Stimulated activated CD4-positive, alpha-beta T cell treated with anti-CD3 and anti-CD28 coated beads, TNF-alpha, amount 100 ng/mL, for 48 hours (primary cell): ENCODE data around the gene RCE1.
A peak's percentile ranks its signal among the peaks of the same experiment; 100 is the strongest.
"Not testable (repeated sequence)": the region's sequence is repeated elsewhere in the genome, so short reads cannot be mapped to it uniquely, and the experiment has no call there.

Experiments
- DNase-seq, 3 donors: peaks; one replicate each; pipeline ENCODE4 v3.0.0-alpha.2; 2020; ENCODE audit warnings: low read depth in 3 of 3

Gene RCE1, protein sequence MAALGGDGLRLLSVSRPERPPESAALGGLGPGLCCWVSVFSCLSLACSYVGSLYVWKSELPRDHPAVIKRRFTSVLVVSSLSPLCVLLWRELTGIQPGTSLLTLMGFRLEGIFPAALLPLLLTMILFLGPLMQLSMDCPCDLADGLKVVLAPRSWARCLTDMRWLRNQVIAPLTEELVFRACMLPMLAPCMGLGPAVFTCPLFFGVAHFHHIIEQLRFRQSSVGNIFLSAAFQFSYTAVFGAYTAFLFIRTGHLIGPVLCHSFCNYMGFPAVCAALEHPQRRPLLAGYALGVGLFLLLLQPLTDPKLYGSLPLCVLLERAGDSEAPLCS

DNA sequence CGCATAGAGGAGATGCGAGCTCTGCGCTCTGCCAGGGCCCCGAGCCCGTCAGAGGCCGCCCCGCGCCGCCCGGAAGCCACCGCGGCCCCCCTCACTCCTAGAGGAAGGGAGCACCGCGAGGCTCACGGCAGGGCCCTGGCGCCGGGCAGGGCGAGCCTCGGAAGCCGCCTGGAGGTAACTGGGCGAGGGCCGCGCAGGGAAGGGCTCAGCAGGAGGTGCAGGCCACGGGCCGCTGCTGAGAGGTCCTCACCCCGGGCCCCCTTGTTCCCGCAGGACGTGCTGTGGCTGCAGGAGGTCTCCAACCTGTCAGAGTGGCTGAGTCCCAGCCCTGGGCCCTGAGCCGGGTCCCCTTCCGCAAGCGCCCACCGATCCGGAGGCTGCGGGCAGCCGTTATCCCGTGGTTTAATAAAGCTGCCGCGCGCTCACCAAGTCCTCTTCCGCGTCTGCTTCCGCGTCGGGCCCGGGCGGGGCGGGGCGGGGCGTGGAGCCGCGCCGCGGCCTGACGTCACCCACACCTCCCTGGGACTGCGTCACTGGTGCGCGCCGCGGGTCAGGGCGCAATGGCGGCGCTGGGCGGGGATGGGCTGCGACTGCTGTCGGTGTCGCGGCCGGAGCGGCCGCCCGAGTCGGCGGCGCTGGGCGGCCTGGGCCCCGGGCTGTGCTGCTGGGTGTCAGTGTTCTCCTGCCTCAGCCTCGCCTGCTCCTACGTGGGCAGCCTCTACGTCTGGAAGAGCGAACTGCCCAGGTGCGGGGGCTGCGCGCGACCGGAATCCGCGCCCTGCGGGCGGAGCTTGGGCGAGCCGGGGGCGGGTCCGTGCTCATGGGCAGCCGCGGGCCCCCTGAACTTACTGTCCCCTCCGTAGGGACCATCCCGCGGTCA, at the start of gene RCE1:
TSS of gene RCE1 (plus strand) at position 546 of the 880 bp plus-strand sequence. CDS start at position 561, 15 bp downstream.
- DNase-seq, result peak; percentile 79 to 90 (median 86)

DNA sequence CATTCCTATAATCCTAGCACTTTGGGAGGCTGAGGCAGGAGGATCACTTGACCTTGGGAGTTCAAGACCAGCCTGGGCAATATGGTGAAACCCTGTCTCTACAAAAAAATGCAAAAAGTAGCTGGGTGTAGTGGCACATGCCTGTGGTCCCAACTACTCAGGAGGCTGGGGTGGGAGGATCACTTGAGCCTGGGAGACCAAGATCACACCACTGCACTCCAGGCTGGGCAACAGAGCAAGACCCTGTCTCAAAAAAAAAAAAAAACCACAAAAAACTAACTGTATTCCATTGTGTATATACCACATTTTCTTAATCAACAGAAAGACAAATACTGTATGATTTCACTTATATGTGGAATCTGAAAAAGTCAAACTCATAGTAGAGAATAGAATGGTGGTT, 43.4 kb upstream of the RCE1 start:
- not testable (repeated sequence) for DNase-seq

DNA sequence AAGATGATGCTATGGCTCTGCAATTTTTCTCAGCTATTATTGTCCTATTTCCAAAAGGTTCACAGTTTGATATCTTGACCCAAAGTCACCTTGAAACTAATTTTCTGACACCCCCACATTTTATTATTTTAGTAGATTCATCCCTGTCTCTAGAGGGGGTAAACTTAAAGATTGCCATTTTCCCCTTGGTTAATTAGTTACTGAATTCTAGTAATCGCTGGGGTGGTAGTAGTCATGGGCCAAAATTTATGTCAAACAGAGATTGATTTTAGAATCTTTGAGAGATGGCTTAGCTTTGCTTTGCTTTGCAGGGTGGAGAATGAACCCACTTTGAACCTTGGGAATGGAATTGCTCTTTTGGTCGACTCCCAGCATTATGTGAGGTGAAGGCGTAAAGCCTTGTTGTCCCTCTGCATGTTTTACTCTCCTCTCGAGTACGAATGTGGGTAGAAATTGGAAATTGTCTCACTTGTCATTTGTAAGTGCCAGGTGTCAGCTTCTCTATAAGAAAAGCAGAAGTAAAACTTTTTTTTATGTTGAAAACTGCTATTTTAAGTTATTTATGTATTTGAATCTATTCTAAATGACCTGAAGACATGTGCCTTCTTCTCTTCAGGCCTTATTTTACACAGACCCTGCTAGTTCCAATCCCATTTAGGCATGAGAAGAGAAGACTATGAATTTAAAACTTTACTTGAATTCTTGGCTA, 42.4 kb upstream of the RCE1 start:
- no peak for DNase-seq

DNA sequence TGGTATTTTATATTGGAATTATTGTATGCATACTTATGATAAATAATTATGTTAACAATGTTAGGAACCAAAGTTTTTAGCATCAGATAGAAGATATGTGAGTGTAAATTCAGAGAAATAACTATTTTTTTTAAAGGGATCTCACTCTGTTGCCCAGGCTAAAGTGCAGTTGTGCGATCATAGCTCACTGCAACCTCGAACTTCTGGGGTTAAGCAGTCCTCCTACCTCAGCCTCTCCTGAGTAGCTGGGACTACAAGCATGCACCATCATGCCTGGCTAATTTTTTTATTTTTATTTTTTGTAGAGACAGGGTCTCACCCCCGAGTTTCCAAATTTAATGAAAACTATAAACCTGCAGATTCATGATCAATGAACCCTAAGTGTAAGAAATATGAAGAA, 33.6 kb upstream of the RCE1 start:
- DNase-seq, result no peak

DNA sequence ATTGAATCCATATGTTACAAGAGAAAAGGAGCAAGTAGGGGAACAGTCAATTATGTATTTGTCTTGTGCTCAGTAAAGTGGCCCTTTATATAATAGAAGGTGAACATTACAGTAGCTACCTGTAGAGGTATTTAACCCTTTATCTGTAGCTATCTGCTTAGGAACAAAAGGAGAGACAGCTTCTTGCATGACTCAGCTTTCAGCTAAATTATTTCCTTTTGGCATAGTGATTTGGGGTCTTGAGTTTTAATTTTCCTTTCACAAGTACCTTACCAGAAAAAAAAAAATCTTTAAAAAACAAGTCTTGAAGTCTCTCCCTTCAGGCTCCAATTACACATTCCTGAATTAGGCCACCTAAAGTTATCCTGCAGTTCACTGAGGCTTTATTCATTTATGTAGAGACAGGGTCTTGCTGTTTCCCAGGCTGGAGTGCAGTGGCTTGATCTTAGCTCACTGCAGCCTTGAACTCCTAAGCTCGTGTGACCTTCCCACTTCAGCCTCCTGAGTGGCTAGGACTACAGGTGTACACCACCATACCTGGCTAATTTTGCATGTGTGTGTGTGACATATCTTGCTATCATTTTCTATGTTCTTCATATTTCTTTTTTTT, 32.6 kb upstream of the RCE1 start:
- no peak for DNase-seq

DNA sequence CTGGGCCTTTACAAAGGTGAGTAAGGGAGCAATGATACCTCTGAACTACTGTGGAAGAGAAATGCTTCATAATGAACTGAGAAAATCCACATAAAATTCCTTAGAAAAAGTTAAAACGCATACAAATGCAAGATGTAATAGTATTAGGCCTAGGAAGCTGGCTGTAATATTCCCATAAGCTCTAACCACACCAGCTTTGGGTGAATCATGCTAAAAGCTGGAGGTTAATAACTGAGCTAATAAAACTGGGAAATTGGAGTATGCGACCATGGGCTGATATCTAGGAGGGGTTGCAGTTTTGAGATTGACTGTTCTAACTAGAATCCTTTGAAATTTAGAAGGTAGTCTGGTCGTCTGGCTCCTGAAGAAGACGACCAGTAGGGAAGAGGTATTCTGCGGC, 28.6 kb upstream of the RCE1 start:
- DNase-seq, result no peak

DNA sequence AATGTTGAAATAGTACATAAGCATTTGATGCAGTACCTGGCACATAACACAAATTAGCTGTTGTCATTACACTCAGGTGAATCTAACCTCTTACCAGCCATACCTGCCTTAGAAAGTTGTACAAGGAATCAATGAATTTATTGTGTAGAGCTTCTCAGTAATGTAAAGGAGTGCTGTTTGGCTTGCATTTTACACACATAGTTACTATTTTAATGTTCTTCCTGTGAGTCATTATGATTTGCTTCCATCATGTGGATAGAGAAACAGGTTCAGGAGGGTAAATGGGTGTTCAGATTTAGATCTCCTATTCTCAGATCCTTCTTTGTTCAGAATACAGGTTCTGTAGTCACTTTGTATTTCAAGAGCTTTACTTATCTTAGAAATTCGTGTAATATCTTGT, 27.6 kb upstream of the RCE1 start:
- DNase-seq, result no peak

DNA sequence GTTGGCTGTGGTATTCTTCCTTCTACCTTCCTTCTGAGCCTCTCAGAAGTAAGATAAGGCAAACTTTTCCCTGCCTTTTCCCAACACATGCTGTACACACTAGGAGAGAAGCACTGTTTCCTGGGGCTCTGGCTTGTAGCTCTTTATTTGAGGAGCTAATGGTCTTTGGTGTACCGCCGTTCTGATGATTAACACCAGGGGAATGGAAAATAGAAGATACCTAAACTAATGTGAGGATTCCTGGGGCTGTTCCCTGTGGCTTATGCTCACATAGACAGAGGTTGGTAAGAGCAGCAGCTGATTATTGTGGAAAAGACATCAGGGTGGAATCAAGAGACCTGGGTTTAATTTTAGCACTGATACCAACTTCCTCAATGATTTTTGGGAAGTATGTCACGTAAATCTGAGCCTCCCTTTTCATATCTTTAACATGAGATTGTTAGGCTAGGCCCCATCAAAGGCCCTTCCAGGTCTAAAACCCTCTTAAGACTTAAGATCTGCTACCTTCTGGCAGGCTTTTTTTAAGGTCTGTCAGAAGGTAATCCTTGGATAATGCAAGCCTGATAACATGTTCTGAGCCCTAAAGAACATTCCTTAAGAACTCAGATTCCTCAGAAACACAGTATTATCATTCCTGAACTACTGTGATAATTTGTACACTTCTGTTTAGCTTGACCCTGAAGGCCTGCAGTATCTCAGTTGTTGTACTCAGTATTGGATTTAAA, 24.8 kb upstream of the RCE1 start:
- no peak for DNase-seq

DNA sequence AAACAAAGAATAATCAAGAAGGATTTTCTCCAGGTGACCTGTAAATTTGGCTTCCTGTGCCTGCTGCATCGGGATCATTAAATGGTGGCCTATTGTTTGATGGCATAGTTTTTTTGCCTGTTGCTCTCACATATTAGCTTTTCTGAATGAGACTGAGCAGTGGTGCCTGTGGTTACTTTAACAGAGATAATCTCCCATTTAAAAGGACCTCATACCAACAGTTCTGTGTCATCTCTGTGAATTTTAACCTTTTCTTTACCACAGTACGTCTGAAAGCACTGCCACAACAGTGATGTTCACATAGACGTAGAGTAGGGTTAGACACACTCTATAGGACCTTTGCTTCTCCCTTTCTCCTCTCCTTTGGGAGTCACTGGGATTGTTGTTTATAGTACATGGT, 22.9 kb upstream of the RCE1 start:
- DNase-seq, result no peak

DNA sequence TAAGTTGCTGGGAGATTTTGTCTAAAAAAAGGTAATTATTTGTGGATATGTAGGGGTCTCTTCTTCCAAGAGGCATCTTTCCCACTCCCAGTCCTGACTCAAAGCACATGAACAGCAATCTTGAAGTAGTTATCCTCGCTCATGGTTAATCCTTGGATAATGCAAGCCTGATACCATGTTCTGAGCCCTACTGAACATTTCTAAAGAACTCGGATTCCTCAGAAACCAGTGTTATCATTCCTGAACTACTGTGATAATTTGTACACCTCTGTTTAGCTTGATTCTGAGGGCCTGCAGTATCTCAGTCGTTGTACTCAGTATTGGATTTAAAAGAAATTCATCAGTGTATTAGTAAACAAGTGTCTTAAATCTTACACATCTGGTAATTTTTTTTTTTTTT, 22.3 kb upstream of the RCE1 start:
- DNase-seq, result no peak

DNA sequence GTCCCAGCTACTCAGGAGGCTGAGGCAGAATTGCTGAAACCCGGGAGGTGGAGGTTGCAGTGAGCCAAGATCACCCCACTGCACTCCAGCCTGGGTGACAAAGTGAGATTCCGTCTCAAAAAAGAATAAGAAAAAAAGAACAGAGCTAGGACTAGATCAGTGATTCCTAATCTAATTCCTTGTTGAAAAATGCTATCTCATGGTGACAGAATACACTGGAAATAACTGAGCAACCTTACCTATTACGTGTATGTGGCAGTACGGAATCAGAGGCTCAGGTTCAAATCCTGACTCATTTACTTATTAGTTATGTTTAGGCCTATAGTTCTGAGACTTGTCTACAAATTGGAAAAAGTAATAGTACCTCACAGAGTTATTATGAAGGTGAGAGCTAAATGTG, 19.5 kb upstream of the RCE1 start:
- DNase-seq, result no peak

DNA sequence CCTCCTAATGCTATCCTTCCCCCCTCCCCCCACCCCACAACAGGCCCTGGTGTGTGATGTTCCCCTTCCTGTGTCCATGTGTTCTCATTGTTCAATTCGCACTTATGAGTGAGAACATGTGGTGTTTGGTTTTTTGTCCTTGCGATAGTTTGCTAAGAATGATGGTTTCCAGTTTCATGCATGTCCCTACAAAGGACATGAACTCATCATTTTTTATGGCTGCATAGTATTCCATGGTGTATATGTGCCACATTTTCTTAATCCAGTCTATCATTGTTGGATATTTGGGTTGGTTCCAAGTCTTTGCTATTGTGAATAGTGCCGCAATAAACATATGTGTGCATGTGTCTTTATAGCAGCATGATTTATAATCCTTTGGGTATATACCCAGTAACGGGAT, 18.7 kb upstream of the RCE1 start:
- not testable (repeated sequence) for DNase-seq

DNA sequence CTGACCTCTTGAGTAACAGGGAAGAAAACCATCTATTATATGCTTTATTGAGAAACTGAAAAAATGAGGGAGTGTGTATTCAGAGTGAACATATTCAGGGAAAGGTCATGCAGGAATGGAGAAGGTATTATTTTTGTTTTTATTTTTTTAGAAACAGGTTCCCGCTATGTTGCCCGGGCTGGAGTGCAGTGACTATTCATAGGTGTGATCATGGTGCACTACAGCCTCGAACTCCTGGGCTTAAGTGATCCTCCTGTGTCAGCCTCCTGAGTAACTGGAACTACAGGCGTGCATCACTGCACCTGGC, 8.7 kb upstream of the RCE1 start:
- no peak for DNase-seq

DNA sequence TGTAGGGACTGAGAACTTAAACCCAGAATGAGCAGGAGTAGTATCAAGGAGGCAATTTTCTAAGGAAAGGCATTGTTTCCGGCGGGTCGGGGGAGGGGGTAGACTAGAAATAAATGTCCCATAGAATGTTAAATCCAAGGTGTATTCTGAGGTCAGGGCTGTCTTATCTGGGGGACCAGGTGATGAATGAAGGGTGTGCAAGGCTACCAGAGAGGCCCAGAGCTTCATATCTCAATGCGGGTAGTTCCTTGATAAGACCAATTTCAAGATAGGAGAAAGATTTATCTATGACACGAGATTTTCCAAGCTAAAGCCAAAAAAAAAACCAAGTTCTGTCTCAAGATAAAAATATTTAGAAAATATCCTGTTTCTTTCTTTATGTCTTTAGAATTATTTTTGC, 8.3 kb upstream of the RCE1 start:
- no peak for DNase-seq

DNA sequence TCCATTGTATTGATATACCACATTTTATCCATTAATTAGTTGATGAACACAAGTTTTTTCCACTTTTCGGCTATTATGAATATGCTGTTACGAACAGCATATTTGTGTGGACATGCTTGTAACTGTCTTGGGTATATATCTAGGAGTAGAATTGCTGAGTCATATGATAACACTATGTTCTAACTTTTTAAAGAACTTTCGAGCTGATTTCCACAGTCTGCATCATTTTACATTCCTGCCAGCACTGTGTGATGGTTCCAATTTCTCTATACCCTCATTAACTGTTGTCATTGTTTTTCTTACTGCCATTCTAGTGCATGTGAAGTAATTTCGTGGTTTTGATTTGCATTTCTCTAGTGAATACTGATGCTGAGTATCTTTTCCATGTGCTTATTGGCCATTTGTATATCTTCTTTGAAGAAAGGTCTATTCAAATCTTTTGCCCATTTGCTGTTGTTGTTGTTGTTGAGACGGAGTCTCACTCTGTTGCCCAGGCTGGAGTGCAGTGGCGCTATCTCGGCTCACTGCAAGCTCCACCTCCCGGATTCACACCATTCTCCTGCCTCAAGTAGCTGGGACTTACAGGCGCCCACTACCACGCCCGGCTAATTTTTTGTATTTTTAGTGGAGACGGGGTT, 7.4 kb upstream of the RCE1 start:
- no peak for DNase-seq

DNA sequence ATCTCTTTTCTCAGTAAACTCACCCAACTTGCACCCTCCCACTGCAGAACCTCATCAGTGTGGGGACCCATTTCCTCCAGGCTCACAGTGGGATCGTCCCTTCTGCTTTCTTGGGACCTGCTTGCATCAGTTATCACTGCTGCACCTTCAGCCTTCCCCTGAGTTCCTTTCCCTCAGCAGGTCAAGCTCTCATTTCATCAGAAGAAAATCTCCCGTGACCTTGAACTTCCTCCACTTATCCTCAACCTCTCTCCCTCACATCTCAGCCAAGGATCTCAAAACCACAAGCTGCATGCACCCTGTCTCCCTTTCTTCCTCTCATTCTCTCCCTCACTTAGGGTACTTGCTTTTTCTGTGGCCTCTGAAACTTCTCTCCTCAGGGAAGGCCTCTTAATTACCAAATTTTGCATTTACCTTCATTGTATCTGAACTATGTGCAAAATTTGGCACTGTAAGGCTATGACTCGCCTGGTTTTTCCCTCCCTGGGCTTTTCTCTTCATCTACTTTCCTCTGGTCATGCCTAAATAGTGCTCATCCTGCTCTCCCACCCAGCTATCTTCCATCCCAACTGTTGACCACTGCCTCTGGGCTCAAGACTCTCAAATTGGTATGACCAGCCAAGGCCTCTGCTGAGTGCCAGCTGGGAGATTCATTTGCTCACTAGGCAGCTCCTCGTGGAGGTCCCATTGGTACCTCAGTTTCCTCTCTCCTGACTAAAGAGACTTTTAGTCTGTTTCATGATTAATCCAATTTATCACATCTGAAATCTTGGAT, 2.7 kb upstream of the RCE1 start:
- DNase-seq, result no peak

DNA sequence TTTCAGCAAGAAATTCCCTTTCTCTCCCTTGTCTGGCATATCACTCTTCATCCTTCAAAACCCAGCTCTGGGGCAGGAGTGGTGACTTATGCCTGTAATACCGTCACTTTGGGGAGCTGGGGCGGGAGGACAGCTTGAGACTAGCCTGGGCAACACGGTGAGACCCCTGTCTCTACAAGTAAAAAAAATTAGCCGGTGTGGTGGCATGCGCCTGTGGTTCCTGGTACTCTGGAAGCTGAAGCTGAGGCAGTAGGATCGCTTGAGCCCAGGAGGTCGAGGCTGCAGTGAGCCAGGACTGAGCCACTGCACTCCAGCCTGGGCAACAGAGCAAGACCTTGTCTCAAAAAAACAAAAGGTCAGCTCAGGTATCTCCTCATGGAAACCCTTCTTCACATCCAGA, 1.4 kb upstream of the RCE1 start:
- no peak for DNase-seq

DNA sequence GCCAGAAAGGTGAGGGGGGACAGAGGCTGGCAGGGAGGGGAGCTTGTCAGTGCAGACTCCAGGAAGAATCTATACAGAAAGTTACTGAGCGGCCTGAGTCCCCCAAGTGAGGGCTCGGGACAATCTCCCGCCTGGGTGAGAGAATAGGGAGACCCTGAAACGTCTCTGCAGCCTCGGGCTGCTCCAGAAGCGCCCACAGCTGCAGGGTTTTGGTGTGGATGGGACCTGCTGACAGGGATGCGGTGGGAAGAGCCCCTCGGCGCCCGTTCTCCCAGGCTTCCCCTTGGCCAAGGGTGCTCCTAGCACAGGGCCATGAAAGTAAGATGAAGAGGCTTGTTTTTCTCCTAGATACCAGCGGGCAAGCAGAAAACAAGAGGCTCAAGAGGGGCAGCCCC, 743 bp upstream of the RCE1 start:
- no peak for DNase-seq

DNA sequence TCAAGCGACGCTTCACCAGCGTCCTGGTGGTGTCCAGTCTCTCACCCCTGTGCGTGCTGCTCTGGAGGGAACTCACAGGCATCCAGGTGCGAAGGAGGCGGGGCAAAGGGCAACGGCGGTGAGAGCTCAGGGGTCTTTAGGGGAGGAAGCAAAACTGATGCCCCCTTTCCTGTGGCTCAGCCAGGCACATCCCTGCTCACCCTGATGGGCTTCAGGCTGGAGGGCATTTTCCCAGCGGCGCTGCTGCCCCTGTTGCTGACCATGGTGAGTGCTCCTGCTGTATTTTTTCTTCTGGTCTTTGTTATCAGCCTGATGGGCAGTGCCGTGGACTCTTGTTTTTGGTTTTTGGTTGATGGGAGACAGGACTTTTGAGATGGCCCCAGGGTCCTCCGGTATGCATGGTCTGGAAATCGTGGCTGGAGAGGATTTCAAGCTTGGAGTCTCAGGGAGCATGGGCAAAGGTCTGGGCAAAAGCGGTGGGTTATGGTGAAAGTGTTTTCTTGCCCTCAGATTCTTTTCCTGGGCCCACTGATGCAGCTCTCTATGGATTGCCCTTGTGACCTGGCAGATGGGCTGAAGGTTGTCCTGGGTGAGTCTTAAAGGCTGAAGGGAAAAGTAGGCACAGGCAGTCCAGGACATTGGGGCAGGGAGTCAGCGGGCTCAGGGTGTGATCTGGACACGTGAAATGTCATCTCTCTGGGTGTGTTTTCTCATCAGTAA, 695 bp downstream of the RCE1 start:
- no peak for DNase-seq
